Natural killer cell (primary cell): Measurements from ENCODE around the gene SH3BP2. TPM values are rescaled to one million over a fixed set of nuclear protein-coding genes. Genes with fewer than 3 reads are reported as not detected.
A peak's percentile ranks its signal among the peaks of the same experiment; 100 is the strongest.

ENCODE experiments used
- ATAC-seq, 3 donors: fragments of 150-1000 bp in 2 of 3; fragments of 200-7000 bp in 1 of 3; cut with Tn5 transposase; 1 replicate in 1 of 3; 2 replicates in 2 of 3; pipeline ENCODE4 v1.10.0; 2021; ENCODE audit warnings: mild to moderate bottlenecking in 2 of 3, moderate library complexity in 2 of 3
- DNase-seq, 2 donors: peaks; one replicate each; pipeline versions ENCODE4 v3.0.0 to v3.0.0-alpha.2; 2013 to 2021; ENCODE audit warnings: mixed read lengths in 1 of 2
- H3K27ac ChIP-seq: one replicate; pipeline ENCODE4 v1.5.1; 2013; ENCODE audit warnings: mild to moderate bottlenecking, low read length
- H3K27me3 ChIP-seq: one replicate; pipeline ENCODE4 v1.6.1; 2013; ENCODE audit warnings: low read length; ENCODE audit not compliant: control insufficient read depth, insufficient read depth
- H3K36me3 ChIP-seq: one replicate; pipeline ENCODE4 v1.6.1; 2013; ENCODE audit warnings: low read length; ENCODE audit not compliant: control insufficient read depth, insufficient read depth
- H3K4me1 ChIP-seq: one replicate; pipeline ENCODE4 v1.6.1; 2013; ENCODE audit warnings: low read length; ENCODE audit not compliant: control insufficient read depth, insufficient read depth
- H3K4me3 ChIP-seq: one replicate; pipeline ENCODE4 v1.5.1; 2013; ENCODE audit warnings: low read length
- H3K9me3 ChIP-seq: one replicate; pipeline ENCODE4 v1.6.1; 2013; ENCODE audit warnings: low read length; ENCODE audit not compliant: control insufficient read depth, insufficient read depth
- H3K27ac Mint-ChIP-seq, 2 donors: one replicate each; pipeline ENCODE4 v1.8.0; 2022; ENCODE audit warnings: mild to moderate bottlenecking in 2 of 2, mixed read lengths in 2 of 2, moderate library complexity in 1 of 2
- H3K27me3 Mint-ChIP-seq, 2 donors: one replicate each; pipeline ENCODE4 v1.8.0; 2022; ENCODE audit warnings: low read depth in 2 of 2, mixed read lengths in 2 of 2
- H3K36me3 Mint-ChIP-seq: one replicate; pipeline ENCODE4 v1.8.0; 2022; ENCODE audit warnings: mixed read lengths
- H3K4me1 Mint-ChIP-seq, 2 donors: one replicate each; pipeline ENCODE4 v1.8.0; 2022; ENCODE audit warnings: mixed read lengths in 2 of 2
- H3K4me3 Mint-ChIP-seq: one replicate; pipeline ENCODE4 v1.8.0; 2022; ENCODE audit warnings: mild to moderate bottlenecking, moderate library complexity, mixed read lengths
- H3K9me3 Mint-ChIP-seq, 2 donors: one replicate each; pipeline ENCODE4 v1.8.0; 2022; ENCODE audit warnings: mixed read lengths in 2 of 2
- WGBS: methylation state at CpG from one replicate; pipeline ENCODE4 v1.1.7; 2013; ENCODE audit warnings: missing lambda C conversion rate; ENCODE audit not compliant: insufficient coverage; 5-methylcytosine and 5-hydroxymethylcytosine counted together
- intact Hi-C: fragments of 100-400 bp; cut with micrococcal nuclease; formaldehyde crosslinking; loops from one replicate; pipeline ENCODE4 v1.14.2; 2022
- total RNA-seq, 4 donors: library from RNA; stranded (reverse); fragments of 120-200 nt in 1 of 4; gene quantifications; one replicate each; pipeline versions ENCODE4 v1.2.3 to v1.2.4, GENCODE V29; 2013 to 2022
- TF ChIP-seq, protein P1 (sequence below): fragments of 200-600 bp; IDR thresholded peaks from one replicate; pipeline ENCODE4 v1.8.0; 2022; ENCODE audit warnings: antibody characterized with exemption

Gene SH3BP2
- total RNA-seq, 3 donors from 2014 or later (not counting 1 experiment from before 2014, with no cell fraction given) = 213 to 283 (median 221) TPM

DNA sequence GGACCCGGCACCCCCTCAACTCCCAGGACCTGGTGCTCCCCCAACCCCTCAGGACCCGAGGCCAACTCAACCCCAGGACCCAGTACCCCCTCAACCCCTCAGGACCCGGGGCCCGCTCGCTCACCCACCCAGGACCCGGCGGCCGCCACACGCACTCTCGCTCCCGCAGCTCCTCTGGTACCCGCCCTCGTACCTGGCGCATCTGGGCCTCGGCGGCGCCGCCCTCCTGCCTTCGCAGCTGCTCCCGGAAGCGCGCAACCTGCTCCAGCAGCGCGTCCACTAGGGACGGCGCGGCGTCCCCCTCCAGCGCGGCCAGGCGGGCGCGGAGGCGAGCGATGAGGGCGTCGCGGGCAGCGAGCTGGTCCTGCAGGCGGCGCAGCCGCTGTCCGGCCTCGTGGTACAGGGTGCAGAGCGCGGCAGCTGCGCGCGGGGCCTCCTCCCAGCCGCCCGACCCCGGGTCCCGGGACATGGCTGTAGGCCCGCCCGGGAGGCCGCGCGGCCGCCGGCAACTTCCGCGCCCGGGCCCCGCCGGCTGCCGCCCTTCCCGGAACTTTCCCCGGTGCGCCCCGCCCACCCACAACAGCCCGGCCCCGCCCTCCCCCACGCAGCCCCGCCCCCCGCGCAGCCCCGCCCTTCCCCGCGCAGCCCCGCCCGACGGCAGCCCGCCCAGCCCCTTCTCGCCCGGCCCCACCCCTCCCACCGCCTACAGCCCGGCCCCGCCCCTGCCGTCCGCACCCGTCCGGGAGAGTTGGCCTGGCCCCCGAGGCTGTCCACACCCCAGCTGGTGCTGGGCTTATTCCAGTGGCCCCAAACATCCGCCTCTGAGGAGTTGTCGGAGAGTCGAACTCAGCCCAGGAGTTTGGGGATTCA, 36.8 kb upstream of the SH3BP2 start, which contains the start of gene TNIP2:
TSS of gene TNIP2 (minus strand) at position 516 of the 870 bp plus-strand sequence. CDS start at position 469, 47 bp downstream.
- Mint-ChIP-seq H3K27ac (peak within 1 kb of the TSS; percentile 57 to 72), H3K4me3 (peak within 1 kb of the TSS; percentile 84), H3K9me3 (no peaks in the 10 kb centered on the region), H3K4me1 (peaks cover 7 to 37% of the 10 kb centered on the region in 2 donors), H3K36me3 (no peaks in the 10 kb centered on the region), H3K27me3 (no peaks in the 10 kb centered on the region)
- no peaks in the 10 kb centered on the region for H3K9me3 ChIP-seq
- peaks cover 18% of the 10 kb centered on the region for H3K4me1 ChIP-seq
- DNase-seq = peak; percentile 71 to 88
- peak within 1 kb of the TSS; percentile 64 for H3K4me3 ChIP-seq
- H3K36me3 ChIP-seq = peaks cover 2% of the 10 kb centered on the region
- peak; percentile 81 to 89 (median 84) for ATAC-seq
- TF ChIP-seq, protein P1, sequence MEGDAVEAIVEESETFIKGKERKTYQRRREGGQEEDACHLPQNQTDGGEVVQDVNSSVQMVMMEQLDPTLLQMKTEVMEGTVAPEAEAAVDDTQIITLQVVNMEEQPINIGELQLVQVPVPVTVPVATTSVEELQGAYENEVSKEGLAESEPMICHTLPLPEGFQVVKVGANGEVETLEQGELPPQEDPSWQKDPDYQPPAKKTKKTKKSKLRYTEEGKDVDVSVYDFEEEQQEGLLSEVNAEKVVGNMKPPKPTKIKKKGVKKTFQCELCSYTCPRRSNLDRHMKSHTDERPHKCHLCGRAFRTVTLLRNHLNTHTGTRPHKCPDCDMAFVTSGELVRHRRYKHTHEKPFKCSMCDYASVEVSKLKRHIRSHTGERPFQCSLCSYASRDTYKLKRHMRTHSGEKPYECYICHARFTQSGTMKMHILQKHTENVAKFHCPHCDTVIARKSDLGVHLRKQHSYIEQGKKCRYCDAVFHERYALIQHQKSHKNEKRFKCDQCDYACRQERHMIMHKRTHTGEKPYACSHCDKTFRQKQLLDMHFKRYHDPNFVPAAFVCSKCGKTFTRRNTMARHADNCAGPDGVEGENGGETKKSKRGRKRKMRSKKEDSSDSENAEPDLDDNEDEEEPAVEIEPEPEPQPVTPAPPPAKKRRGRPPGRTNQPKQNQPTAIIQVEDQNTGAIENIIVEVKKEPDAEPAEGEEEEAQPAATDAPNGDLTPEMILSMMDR = no peak
- WGBS = under 1% methylated on average over 73 of the region's 96 CpGs
- intact Hi-C loops = no loop called here
- no peaks in the 10 kb centered on the region for H3K27me3 ChIP-seq
- H3K27ac ChIP-seq = peak within 1 kb of the TSS; percentile 37

DNA sequence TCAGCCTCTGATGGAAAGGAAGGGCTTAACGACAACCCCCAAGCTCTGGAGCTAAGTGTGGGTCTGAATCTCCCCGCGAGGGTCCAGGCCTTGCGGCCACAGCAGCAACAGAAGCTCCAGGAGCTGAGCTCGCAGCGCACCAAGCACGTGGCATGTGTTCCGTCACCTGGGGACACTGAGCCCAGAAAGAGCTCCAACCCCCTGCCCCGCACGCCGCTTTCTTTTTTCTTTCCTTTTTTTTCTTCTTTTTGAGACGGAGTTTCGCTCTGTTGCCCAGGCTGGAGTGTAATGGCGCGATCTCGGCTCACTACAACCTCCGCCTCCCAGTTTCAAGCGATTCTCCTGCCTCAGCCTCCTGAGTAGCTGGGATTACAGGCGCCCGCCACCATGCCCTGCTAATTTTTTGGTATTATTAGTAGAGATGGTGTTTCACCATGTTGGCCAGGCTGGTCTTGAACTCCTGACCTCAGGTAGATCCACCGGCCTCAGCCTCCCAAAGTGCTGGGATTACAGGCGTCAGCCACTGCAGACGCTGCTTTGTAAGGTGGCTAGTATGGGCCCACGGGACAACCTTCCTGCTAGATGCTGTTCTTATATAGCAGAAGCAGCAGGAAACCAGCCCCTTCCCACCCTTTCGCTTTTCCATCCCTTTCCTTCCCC, 36.1 kb upstream of the SH3BP2 start:
- H3K4me1 Mint-ChIP-seq = peaks cover 11 to 34% of the 10 kb centered on the region in 2 donors
- ATAC-seq = no peak
- no peaks in the 10 kb centered on the region for H3K36me3 Mint-ChIP-seq
- Histone ChIP-seq H3K36me3 (no peaks in the 10 kb centered on the region), H3K4me3 (peak overlapping the region; percentile 12), H3K9me3 (no peaks in the 10 kb centered on the region), H3K27ac (no peak overlapping the region), H3K4me1 (peaks cover 22% of the 10 kb centered on the region), H3K27me3 (no peaks in the 10 kb centered on the region)
- H3K9me3 Mint-ChIP-seq = no peaks in the 10 kb centered on the region
- 74% methylated on average over 25 of the region's 25 CpGs for WGBS
- H3K4me3 Mint-ChIP-seq = peak overlapping the region; percentile 84
- intact Hi-C loops = no loop called here
- H3K27ac Mint-ChIP-seq = peak overlapping the region; percentile 57 to 72
- DNase-seq = no peak
- no peaks in the 10 kb centered on the region for H3K27me3 Mint-ChIP-seq
- TF ChIP-seq, protein P1 = no peak

DNA sequence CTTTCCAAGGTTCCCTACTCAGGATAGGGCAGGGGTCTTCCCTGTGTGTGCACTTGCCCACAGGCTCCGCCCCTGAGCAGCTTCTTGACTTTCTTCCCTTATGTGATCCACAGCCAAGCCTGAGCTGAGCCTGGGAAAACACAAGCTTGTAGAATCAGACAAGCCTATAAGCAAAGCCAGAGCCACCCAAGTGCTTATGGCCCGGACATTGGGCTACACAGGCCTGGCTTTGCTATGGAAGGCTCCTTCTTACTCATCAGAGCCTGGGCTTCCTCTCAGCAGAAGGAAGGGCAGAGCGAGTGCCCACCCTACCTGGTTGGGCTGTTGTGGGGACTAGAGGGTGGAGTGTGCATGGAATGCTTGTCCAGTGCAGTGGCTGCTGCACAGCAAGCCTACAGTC, 35.5 kb upstream of the SH3BP2 start:
- Histone ChIP-seq H3K27me3 (no peaks in the 10 kb centered on the region), H3K27ac (no peak overlapping the region), H3K36me3 (no peaks in the 10 kb centered on the region), H3K4me3 (no peak overlapping the region), H3K9me3 (no peaks in the 10 kb centered on the region), H3K4me1 (peaks cover 24% of the 10 kb centered on the region)
- intact Hi-C loops = no loop called here
- Mint-ChIP-seq H3K4me1 (peaks cover 15 to 28% of the 10 kb centered on the region in 2 donors), H3K9me3 (no peaks in the 10 kb centered on the region), H3K36me3 (no peaks in the 10 kb centered on the region), H3K27me3 (no peaks in the 10 kb centered on the region), H3K27ac (peak overlapping the region; percentile 57 to 72), H3K4me3 (peak overlapping the region; percentile 84)
- DNase-seq (no peak), ATAC-seq (no peak)
- WGBS = 98% methylated on average over 3 of the region's 3 CpGs
- TF ChIP-seq, protein P1 = no peak
